ENCODE results near the gene CHCHD6.
A peak's percentile ranks its signal among the peaks of the same experiment; 100 is the strongest.

CHCHD6 gene

DNA sequence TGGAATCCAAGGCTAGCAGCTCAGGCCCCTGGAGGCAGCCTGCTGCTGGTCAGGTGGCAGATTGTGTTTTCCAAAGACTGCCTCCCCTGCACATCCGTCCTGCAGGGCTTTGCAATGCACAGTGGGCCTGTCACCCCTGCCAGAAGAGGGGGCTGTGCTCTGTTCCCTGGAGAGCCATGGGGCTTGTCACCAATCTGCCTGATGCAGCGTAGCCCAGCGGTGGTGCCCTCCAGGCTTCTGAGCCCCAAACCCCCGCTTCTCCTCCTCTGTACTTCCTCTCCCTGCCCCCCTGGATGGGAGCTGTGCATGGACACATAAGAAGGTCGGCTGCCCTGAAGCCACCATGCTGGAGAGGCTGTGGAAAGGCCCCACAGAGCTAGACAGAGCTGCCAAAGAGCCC is 268.8 kb downstream of the CHCHD6 start:
- DNase-seq, result no peak

DNA sequence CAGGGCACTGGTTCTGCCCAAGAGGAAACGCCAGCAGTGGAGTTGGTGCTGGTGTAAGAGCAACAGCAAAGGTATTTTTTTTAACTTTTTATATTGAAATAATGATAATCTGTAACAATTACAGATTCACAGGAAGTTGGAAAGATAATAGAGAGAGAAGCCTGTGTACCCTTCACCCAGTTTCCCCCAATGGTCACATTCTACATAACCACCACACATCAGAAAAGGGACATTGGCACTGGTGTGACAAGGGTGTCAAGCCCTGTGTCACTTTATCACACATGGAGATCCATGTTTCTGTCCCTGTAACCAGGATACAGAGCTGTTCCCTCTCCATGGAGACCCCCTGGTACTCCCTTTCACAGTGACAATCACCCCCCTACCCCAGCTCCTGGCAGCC is 269.8 kb downstream of the CHCHD6 start:
- DNase-seq, result no peak

DNA sequence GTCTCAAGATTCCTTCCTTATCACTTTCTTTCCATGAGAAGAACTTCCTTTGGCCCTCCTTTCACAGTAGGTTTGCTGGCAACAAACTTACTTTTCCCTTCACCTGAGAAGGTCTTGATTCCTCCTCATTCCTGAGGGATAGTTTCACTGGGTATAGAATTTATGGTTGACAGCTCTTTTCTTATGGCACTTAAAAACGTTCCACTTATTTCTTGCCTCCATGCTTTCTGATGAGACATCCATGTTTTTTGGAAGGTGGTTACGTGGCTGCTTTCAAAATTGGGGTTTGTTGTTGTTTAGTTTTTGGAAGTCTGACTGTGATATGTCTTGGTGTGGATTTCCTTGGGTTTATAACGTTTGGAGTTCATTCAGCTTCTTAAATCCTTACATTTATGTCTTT is 270.7 kb downstream of the CHCHD6 start:
- no peak for DNase-seq

DNA sequence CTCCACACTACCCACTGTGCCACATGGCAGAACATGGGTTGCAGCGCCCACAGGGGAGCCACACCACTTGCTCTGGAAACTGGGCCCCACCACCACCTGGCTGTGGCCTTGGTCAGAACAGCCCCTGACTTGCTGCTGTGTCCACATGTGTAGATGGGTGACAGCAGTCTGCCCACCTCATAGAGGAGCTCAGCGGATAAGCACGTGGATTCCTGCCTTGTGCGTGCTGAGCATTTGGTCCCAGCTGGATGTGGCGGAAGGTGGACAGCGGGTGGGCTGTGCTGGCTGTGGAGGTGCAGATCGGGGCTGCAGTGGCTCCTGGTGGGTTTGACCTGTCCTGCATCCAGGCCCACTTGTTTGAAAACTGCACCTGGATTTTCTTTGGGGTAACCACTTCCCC is 272.9 kb downstream of the CHCHD6 start:
- no peak for DNase-seq

DNA sequence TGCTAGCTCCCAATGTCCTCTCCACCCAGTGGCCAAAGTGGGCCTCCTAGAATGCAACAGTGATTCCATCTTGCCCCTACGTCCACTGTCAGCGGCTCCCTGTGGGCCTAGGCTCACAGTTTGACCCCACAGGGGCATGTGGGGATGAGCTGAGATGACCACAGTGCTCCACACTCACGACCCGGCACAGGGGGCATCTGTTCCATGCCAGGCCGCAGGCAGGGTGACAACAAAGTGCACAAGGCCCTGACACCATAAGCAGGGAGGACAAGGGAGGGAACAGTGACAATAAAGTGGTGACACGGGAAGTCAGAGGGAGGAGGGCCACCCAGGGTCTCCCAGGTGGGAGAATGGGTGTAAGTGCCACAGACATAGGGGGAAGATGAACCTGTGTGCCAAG is 273.8 kb downstream of the CHCHD6 start:
- DNase-seq, result no peak

DNA sequence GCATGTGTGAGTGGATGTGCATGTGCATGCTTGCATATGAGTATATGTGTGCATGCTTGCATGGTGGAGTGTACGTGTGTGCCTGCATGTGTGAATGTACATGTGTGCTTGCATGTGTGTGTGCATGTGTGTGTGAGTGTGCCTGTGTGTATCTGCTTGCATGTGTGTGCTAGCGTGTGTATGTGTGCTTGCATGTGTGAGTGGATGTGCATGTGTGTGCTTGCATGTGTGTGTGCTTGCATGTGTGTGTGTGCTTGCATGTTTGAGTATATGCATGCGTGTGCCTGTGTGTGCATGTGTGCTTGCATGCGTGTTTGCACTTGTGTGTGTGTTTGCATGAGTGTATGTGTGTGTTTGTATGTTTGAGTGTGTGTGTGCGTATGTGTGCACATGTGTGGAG is 274.3 kb downstream of the CHCHD6 start:
- no peak for DNase-seq

DNA sequence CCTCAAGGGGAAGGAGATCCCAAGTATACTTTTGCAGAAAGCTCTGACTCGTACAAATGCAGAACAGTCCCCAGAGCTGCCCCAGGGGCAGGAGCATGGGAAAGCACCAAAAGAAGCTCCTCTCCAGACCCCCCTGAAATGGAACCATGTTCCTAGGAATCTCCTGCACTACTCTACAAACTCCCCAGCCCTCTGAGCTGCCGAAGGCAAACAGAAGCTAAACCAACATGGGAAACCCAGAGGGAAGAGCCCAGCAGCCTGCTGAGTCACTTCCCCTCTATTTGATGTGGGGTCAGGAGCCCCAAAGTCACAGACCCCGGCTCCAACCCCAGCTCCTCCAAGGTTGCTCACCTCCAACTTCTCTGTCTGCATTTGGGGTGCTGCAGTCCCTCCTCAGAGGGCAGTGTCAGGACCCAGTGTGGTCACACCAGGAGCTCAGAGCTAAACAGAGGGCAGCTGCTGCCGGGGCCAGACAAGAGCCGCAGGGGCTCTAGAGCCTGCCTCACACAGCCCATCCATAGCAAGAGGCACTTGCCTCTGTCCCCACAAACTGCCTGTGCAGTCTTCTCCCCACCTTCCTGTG is 275.1 kb downstream of the CHCHD6 start:
- DNase-seq, result no peak

DNA sequence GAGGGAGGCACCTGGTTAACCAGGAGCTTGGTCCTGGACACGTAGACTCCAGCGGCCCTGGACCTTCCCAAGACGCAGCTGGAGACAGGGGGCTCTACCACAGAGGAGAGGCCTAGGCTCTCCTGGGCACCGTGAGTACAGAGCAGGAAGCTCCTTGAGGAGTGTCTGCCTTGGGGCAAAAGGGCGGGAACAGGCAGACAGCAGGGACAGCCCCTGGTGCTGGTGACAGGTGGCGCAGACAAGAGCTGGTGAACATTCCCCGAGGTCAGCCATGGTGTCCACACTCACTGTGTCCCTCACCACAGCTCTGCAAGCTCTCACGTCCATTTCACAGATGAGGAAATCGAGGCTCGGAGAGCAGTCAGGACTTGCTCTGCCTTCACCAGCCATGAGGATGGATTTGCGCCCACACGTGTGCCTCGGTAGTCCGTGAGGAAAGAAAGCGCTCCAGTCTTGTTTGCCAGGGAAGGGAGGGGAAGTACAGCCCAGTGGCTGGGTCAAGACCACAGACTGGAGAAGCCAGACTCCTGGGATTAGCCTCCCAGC is 276.3 kb downstream of the CHCHD6 start:
- DNase-seq, result no peak

DNA sequence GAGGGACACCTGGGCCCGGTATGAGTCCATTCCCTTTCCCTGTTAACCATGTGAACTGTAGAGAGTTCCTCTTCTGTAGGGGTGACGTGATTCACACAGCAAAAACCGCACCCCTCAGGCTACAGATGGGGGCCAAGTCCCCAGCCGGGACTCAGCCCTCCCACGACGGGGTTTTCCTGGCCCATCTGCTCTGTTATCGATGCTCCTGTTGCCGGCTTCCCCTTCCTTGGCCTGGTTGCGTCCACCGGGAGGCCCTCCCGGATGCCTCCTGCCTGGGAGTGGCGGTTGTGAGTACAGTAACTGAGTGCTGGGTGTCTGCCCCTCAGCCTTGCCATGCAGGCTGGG is 278.1 kb downstream of the CHCHD6 start:
- peak in 1 of 56 donors; percentile 24 for DNase-seq

DNA sequence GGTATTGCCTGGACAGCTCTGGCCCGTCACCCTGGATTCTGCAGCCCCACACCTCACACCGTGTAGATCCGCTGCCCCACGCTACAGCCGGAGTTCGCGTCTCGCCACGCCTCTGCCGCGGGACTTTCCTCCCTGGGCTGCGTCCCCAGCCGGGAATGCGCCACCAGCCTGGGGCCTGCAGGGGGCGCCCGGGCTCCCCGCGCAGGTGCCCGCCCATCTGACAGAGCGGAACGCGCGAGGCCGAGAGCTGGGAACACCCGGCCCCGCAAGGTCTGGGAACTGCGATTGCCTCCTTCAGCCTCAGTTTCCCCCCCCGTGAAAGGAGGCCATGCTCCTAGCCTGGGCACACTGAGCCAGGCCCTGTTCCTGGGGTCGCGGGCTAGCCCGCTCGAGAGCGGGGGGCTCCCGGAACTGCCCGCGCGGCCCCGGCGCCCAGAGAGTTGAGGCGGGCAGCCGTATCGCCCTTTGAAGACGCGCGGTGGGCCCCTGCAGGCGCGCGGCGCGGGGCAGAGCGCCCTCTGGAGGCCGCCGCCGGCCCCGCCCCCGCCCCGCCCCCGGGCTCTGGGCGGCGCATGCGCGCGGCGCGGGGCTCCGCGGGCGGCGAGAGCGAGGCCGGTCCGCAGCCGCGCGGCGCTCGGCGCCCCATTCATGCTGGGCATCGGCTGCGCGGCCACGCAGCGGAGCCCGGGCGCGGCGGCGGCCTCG is 278.6 kb downstream of the CHCHD6 start, which contains the start of gene PLXNA1:
PLXNA1 (plus strand) TSS at position 645 of the 705 bp plus-strand sequence. CDS start 5,479 bp downstream, outside the sequence.
- DNase-seq, result peak in 41 of 56 donors; percentile 31 to 80 (median 60)

DNA sequence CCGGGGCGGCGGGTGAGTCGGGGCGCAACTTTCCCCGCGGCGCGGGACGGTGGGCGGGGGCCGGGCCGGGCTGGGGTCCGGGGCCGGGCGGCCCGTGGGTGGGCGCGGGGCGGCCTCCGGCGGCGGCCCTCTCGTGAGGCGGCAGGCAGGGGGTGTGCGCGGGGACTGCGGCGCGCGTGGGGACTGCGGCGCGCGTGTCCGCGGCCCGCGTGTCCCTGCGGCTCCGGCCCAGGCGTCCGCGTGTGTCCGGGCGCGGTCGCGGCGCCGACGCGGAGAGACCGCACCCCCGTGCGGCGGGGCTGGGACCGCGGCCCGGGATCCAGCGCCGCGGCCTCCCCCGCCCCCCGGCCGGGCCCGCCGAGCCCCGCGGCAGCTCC is 279.2 kb downstream of the CHCHD6 start:
- peak in 4 of 56 donors; percentile 11 to 57 (median 25) for DNase-seq

DNA sequence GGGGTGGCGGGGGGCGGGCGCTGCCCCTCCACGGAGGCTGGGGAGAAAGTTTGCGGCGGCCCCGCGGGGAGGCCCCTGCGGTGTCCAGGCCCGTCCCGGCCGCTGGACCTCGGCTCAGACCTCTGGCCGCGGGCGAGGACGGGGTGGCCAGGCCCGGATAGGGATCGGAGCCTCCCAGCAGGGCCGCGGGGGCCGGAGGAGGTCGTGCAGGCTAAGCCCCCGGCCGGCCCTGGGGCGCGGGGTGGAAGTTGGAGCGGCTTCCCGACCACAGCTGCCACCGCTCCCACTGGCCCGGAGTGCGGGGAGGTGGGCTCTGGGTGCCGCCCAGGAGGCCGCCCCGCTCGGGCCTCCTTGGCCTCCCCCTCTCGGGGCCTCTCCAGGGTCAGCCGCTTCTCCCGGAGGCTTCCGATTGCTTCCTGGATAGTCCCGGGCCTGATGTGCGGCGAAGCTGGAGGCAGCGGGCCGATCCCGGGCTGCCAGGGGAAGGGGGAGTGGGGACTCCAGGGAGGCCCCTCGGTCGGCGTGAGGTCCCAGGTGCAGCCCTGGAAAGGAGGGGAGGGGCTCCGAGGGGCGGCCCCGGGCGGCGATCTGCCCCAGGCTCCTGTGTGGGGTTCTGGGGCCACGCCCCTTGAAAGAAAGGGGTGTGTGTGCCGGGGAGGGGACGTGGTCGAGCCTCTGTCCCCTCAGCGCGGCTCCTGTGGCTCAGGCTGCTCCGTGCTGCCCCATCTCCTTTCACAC is 279.8 kb downstream of the CHCHD6 start:
- DNase-seq, result peak in 5 of 56 donors; percentile 6 to 43 (median 28)

DNA sequence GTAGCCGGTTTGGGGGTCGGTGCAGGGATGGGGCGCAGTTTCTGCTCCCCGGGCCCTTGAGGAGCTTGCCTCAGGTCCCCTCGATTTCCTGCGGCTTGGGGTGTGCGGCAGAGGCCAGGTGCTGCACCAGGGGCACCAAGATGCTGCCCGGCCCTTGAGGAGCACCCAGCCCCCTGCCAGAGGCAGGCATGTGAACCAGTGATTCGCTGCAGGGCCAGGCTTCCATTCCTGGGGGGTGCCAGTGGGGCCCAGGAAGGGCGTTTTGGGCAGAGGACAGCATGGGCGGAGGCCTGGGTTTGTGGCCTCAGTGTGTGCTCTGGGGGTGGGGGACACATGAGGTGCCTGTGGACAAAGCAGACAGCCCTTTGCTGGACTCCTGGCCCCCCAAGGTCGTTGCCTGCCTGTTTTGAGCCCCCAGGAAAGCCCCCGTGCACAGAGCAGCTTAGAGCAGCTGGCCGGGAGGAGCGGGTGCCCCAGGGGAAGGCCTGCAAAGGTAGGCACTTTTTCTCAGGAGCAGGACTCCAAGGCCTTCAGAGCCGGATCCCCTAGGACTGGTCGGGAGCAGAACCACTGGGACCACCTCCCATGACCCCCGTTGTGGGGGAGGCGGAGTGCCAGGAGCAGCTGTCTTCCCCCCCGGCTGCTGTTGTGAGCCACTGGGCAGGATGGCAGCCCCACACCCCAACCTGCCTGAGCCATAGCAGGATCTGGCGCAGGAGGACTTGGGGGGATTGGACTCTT is 280.5 kb downstream of the CHCHD6 start:
- DNase-seq, result no peak

DNA sequence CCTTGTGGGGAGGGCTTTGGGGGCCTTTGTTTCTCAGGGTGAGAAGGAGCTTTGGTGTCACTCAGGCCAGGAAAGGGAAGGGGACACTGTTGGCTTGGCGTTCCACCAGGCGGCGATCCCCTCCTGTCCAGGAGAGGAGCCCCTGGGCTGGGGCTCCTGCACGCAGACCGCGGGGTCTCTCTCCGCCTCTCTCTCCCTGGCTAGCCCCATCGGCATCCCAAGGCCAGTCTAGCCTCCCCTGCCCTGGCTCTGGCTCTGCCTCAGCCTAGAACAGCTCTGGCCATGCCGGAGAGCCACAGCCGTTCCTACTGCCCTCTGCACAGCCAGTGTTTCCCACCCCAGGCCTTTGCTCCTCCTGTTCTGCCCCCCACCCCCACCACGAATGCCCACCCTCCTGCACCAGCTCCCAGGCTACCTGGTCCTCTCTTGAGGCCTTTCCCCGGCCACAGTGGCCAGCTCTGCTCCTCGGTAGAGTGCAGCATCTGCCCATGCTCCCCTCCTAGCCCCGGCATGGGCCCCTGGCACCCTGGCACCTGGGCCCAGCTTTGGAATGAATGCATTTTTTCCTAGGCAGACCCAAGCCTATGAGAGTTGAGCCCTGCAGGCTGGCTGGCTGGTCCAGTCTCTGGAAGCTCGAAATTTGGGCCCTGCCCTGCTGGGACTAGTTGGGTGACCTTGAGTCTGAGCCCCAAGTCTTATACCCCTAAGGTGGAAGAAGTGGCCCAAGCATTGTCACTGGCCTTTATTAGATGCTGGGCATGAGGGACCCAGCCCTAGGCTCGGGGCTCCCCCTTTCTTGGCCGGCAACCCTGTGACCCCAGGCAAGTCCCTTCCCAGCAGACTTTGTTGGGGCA is 281.3 kb downstream of the CHCHD6 start:
- DNase-seq, result no peak

DNA sequence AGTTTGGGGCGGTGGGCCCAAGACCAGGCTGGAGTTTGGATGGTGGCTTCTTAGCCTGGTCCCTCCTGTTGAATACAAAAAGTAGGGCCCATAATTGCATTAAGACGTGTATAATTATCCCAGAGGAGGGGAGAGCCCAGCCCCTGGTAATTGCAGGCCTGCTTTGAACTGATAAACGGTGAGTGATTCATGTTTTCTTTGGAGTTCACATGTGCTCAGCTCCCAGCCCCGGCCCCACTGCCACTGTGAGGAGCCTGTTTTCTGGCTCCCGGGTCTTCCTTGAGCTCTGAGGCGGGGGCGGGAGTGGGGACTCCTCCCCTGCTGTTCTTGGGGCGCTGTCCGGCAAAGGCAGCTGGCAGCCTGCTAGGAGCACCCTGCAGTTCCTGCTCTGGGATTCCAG is 282.0 kb downstream of the CHCHD6 start:
- DNase-seq, result no peak

DNA sequence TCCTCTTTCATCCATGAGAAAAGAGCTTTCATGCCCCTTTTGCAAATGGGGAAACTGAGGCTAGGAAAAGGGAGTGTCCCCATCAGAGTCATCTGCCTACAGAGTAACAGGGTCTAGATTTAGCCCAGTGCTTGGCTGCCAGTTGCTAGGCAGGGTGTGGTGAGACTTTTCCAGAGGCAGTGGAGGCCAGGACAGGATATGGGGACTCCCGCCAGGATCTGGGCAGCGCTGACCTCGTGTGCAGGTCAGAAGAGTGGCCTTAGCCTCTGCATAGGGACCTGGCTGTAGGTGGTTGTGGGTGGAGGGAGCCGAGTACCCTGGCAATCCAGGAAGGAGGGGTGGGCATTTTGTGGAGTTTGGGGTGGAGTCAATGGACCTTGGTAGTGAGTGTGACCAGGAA is 283.1 kb downstream of the CHCHD6 start:
- no peak for DNase-seq

DNA sequence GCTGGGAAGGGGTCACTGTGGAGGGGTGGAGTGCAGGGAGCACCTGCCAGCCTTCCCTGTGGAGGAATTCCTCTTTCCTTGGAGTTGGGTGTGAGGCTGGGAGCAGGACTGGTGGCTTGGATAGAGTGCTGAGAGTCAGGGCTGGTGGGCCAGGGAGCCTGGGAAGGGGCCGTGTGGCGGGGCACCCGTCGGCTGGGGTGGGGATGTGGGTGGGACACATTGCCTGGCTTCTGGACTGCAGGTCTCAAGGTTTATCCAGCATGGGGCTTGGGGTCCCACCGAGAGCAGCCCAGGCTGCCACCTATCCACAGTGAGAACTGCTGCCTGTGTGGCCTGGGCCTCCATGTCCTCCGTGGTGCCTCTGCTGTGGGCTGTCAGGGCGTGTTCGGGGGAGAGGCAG is 283.6 kb downstream of the CHCHD6 start:
- DNase-seq, result no peak

DNA sequence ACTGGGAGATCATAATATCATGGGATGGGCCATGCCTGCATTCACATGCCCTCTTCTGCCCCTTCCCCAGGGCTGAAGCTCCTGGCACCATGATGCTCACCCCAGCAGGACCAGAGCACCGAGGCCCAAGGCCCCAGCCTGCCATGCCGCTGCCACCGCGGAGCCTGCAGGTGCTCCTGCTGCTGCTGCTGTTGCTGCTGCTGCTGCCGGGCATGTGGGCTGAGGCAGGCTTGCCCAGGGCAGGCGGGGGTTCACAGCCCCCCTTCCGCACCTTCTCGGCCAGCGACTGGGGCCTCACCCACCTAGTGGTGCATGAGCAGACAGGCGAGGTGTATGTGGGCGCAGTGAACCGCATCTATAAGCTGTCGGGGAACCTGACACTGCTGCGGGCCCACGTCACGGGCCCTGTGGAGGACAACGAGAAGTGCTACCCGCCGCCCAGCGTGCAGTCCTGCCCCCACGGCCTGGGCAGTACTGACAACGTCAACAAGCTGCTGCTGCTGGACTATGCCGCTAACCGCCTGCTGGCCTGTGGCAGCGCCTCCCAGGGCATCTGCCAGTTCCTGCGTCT is 284.5 kb downstream of the CHCHD6 start:
- no peak for DNase-seq

DNA sequence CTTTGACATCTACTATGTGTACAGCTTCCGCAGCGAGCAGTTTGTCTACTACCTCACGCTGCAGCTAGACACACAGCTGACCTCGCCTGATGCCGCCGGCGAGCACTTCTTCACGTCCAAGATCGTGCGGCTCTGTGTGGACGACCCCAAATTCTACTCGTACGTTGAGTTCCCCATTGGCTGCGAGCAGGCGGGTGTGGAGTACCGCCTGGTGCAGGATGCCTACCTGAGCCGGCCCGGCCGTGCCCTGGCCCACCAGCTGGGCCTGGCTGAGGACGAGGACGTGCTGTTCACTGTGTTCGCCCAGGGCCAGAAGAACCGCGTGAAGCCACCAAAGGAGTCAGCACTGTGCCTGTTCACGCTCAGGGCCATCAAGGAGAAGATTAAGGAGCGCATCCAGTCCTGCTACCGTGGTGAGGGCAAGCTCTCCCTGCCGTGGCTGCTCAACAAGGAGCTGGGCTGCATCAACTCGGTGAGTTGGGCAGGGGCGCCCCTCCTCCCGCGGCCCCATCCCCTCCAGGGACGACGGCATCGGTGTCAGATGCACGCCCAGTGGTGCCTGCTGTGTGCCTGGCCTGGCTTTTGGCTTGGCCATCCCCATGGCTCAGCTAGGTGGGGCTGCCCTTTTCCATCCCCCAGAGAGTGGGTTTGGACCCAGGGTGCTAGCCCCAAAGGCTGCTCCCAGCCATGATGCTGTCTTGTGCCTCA is 285.4 kb downstream of the CHCHD6 start:
- DNase-seq, result no peak

All from nucleus accumbens (tissue), 56 donors.